Heart right ventricle (tissue), 16 donors: ENCODE data around the gene FRK. TPM values are rescaled to one million over a fixed set of nuclear protein-coding genes. Genes with fewer than 3 reads are reported as not detected.
A peak's percentile ranks its signal among the peaks of the same experiment; 100 is the strongest.

Experiments used
- ATAC-seq, 8 donors: fragments of 200-7000 bp; cut with Tn5 transposase; one replicate each; pipeline ENCODE4 v1.9.1; 2020; ENCODE audit warnings: mild to moderate bottlenecking in 8 of 8, moderate library complexity in 8 of 8, moderate number of reproducible peaks in 1 of 8
- DNase-seq, 2 donors: peaks; one replicate each; pipeline ENCODE4 v3.0.0-alpha.2; 2020
- H3K27ac ChIP-seq, 10 donors: fragments of 200-600 bp; sonication (generic) in 2 of 10; one replicate each; pipeline versions ENCODE4 v1.5.0 to v1.8.0; 2020 to 2022; ENCODE audit warnings: mild to moderate bottlenecking in 3 of 10
- H3K27me3 ChIP-seq, 7 donors: fragments of 200-600 bp; one replicate each; pipeline ENCODE4 v1.8.0; 2021 to 2022; ENCODE audit warnings: mild to moderate bottlenecking in 2 of 7
- H3K36me3 ChIP-seq, 9 donors: fragments of 200-600 bp; sonication (generic) in 1 of 9; one replicate each; pipeline versions ENCODE4 v1.5.0 to v1.8.0; 2020 to 2022; ENCODE audit warnings: mild to moderate bottlenecking in 2 of 9
- H3K4me1 ChIP-seq, 9 donors: fragments of 200-600 bp; sonication (generic) in 1 of 9; one replicate each; pipeline versions ENCODE4 v1.5.0 to v1.8.0; 2020 to 2022; ENCODE audit warnings: mild to moderate bottlenecking in 4 of 9
- H3K4me3 ChIP-seq, 10 donors: fragments of 200-600 bp; sonication (generic) in 2 of 10; one replicate each; pipeline versions ENCODE4 v1.5.0 to v1.8.0; 2020 to 2022; ENCODE audit warnings: mild to moderate bottlenecking in 7 of 10, moderate library complexity in 2 of 10
- H3K9me3 ChIP-seq, 11 donors: fragments of 200-600 bp in 10 of 11; sonication (generic) in 2 of 11; one replicate each; pipeline versions ENCODE4 v1.5.0 to v1.8.0; 2013 to 2022; ENCODE audit warnings: mild to moderate bottlenecking in 2 of 11, control low read depth in 1 of 11, moderate library complexity in 1 of 11
- CTCF ChIP-seq, 9 donors: fragments of 200-600 bp; sonication (generic) in 2 of 9; IDR thresholded peaks; one replicate each; pipeline versions ENCODE4 v1.5.0 to v1.8.0; 2021 to 2022; ENCODE audit warnings: antibody characterized with exemption in 9 of 9, mild to moderate bottlenecking in 5 of 9, moderate library complexity in 1 of 9
- WGBS, 2 donors: extraction: QIAGEN DNeasy Blood & Tissue Kit; methylation state at CpG; one replicate each; pipeline ENCODE4 v1.1.7; 2013; ENCODE audit warnings: inconsistent platforms in 1 of 2; 5-methylcytosine and 5-hydroxymethylcytosine counted together
- intact Hi-C, 10 donors: fragments of 100-400 bp; cut with DNase I; formaldehyde crosslinking; loops; one replicate each; pipeline versions ENCODE4 v1.11.1 to v1.14.2; 2022
- polyA plus RNA-seq, 2 donors: library from polyadenylated mRNA; stranded (reverse); fragments of 200-250 nt; gene quantifications; one replicate each; pipeline ENCODE4 v1.2.3, GENCODE V29; 2013
- total RNA-seq, 10 donors: library from RNA; stranded (reverse); fragmentation: NEBNext Ultra II Directional in 3 of 10; extraction: Animal tissue kit (Norgen Biotek cat#: 25700) in 3 of 10; gene quantifications; one replicate each; pipeline versions ENCODE4 v1.2.1 to v1.2.4, GENCODE V29; 2021 to 2023
- donor health status: Arrhythmogenic right ventricular cardiomyopathy.
- donor health status: ischemic (EF 13 %, LVEDD 7.1; RV severe dilation, severe dysfunction).
- donor health status: healthy with polysubstance abuse.
- donor health status: DM: no; HTN: yes; CAD: no.
- donor health status: DM: no; HTN: no; CAD: no.
- donor health status: ischemic (EF 25% LVEDD 6.9; RV normal size, moderate dysfunction).
- donor health status: ischemic (EF 25% LVEDD 5.7; RV mildly dilated, moderate dysfunction).
- donor health status: healthy.
- donor health status: DM: yes; HTN: yes; CAD: no.
- donor health status: Ischemic cardiomyopathy.
- donor health status: ischemic (EF 35%, LVEDD 5.7; RV mildly dilated, moderate dysfunction).
- donor health status: nonischemic (EF 11% LVEDD 7.7; RV severe dilation, severe dysfunction).
- donor health status: DM: yes; HTN: yes; CAD: no.
- donor health status: PGD.
- donor health status: ischemic (EF 29% LVEDD 5.4; RV normal size, mild dysfunction).
- donor health status: nonischemic (EF 23%, LVEDD 6.1; RV moderate dilation, normal function).

The FRK gene
- total and polyA plus RNA-seq, 12 donors: 0.61 to 10.6 (median 6.6) TPM

- no peak overlapping the region for H3K27ac ChIP-seq
- no peaks in the 10 kb centered on the region for H3K4me1 ChIP-seq
- no peak for DNase-seq
- intact Hi-C loops: no loop called here
- H3K36me3 ChIP-seq: no peaks in the 10 kb centered on the region
- H3K4me3 ChIP-seq: no peak overlapping the region
- ATAC-seq: no peak
- no peaks in the 10 kb centered on the region for H3K9me3 ChIP-seq
- WGBS, 2 donors: 69 to 71% methylated on average over 3 of the region's 3 CpGs
- no peaks in the 10 kb centered on the region for H3K27me3 ChIP-seq
- no peak for TF ChIP-seq CTCF (IDR thresholded peaks at IDR 0.05)
These were observed 158.8 kb downstream of the FRK start for GRCh38 chr6:115901896-115902295.

DNA sequence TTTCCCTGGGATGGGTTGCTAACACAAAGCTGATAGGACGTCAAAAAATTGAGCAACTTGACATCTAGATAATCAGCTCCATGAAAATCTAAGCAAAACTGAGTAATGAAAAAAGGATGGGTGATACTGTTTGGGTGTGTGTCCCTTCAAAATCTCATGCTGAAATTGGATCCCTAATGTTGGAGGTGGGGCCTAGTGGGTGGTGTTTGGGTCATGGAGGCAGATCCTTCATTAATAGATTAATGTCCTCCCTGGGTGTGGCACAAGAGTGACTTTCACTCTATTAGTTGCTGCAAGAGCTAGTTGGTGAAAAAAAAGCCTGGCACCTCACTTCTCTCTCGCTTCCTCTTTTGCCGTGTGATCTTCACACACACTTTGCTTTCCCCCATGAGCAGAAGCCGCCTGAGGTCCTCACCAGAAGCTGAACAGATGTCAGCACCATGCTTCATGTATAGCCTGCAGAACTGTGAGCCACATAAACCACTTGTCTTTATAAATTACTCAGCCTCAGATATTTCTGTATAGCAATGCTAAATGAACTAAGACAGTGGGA, 160.9 kb downstream of the FRK start:
- intact Hi-C loops: loop anchor here in 6 of 10 donors (5.0 to 10.0 kb wide), 3 partner anchors 1145 to 1155 kb away; no protein-coding TSS in a partner anchor
- ATAC-seq: no peak
- no peaks in the 10 kb centered on the region for H3K4me1 ChIP-seq
- H3K9me3 ChIP-seq: no peaks in the 10 kb centered on the region
- H3K36me3 ChIP-seq: no peaks in the 10 kb centered on the region
- DNase-seq: no peak
- H3K27ac ChIP-seq: no peak overlapping the region
- H3K4me3 ChIP-seq: no peak overlapping the region
- 84 to 85% methylated on average over 4 of the region's 4 CpGs for WGBS, 2 donors
- TF ChIP-seq CTCF (IDR thresholded peaks at IDR 0.05): no peak
- H3K27me3 ChIP-seq: no peaks in the 10 kb centered on the region

- no peaks in the 10 kb centered on the region for H3K36me3 ChIP-seq
- DNase-seq: no peak
- intact Hi-C loops: loop anchor here in 6 of 10 donors (5.0 to 10.0 kb wide), 3 partner anchors 1143 to 1153 kb away; no protein-coding TSS in a partner anchor
- no peak overlapping the region for H3K4me3 ChIP-seq
- no peaks in the 10 kb centered on the region for H3K4me1 ChIP-seq
- WGBS, 2 donors: 41 to 45% methylated on average over 1 of the region's 1 CpG
- ATAC-seq: no peak
- H3K9me3 ChIP-seq: no peaks in the 10 kb centered on the region
- TF ChIP-seq CTCF (IDR thresholded peaks at IDR 0.05): no peak
- H3K27ac ChIP-seq: no peak overlapping the region
- H3K27me3 ChIP-seq: no peaks in the 10 kb centered on the region
These were observed 162.4 kb downstream of the FRK start for GRCh38 chr6:115898246-115898645.

DNA sequence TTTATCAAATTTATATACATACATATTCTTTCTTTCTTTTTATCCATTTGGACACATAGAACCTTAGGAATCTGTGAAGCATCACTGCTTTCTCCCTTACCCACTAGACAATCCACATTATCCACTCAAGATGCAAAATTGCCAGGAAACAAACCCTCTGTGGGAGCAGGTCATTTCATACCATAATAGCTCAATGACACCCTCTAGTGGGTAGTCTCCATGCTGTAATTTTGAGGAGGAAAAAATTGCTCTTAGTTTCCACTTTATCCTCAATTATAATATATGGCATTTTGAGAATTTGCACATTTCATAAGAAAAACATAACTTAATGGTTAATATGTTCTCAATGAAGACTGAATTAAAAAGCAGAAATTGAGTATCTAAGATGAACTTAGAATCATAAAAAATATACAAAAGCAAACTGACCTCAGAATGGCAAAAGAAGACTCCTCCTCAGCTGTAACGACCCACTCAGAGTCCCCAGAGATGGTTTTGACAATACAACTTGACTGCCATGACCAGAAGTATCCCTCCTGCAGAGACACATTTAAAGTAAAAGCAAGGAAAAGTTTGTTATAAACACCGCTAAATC, 164.1 kb downstream of the FRK start:
- Histone ChIP-seq H3K27me3 (no peaks in the 10 kb centered on the region), H3K27ac (no peak overlapping the region), H3K4me1 (no peaks in the 10 kb centered on the region), H3K36me3 (no peaks in the 10 kb centered on the region), H3K4me3 (no peak overlapping the region), H3K9me3 (no peaks in the 10 kb centered on the region)
- peak; percentile 23 to 73 (median 64) for TF ChIP-seq CTCF (IDR thresholded peaks at IDR 0.05)
- WGBS, 2 donors: 59 to 61% methylated on average over 2 of the region's 2 CpGs
- no peak for DNase-seq
- no peak for ATAC-seq
- intact Hi-C loops: loop anchor here in 7 of 10 donors (2.0 to 10.0 kb wide), 4 partner anchors 1142 to 1152 kb away; no protein-coding TSS in a partner anchor
